ENCODE data around the gene CIZ1. TPM values are rescaled to one million over a fixed set of nuclear protein-coding genes. Genes with fewer than 3 reads are reported as not detected.

The CIZ1 gene
- total and polyA plus RNA-seq, 9 of the 15 experiments (the other 6 are each of a cell fraction or from before 2014, with no cell fraction given), result 6.6 to 329 (median 87.8) TPM

DNA sequence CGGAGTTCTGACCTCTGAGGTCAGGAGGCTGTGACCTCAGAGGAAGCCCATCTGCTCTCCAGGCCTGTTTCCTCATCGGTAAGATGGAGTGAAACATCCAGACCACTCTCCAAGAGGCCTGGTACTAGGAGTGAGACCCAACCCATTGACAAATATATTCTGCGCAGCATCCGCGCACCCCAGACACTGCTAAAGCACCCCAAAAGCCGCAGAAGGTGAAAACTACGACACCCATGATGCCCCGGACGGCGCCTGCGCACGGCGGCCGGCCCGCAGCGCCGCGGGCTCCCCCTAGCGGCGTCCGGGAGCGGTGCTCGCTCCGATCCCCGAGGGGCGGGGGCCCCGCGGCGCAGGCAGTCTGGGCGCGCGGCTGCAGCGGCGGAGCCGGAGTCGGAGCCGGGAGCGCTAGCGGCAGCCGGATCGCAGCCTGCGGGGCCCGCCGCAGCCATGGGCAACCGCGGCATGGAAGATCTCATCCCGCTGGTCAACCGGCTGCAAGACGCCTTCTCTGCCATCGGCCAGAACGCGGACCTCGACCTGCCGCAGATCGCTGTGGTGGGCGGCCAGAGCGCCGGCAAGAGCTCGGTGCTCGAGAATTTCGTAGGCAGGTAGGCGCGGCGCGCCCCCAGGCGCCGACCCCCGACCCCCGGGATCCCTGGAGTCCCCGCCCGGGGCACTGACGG, 11.8 kb upstream of the CIZ1 start, which contains the start of gene DNM1:
DNM1 (plus strand) TSS at position 356 of the 683 bp plus-strand sequence; CDS start at position 448, 92 bp downstream.
- FAIRE-seq (peak; percentile 88), ATAC-seq (peak; percentile 92), DNase-seq (ENCODE audit: extremely low read depth in 1 of 4, low spot score in 3 of 4) (peak; percentile 91 to 100 (median 100))
- Histone ChIP-seq H4K20me1 (replicated peaks; ENCODE audit: control insufficient read depth, insufficient read depth, low read length) (no peaks in the 10 kb centered on the region; the same call in none of the 2 replicates), H3K4me2 (ENCODE audit: insufficient read depth, low read length) (peak within 1 kb of the TSS; percentile 84), H3K79me2 (ENCODE audit: control insufficient read depth, insufficient read depth, low read length) (no peaks in the 10 kb centered on the region), H2AFZ (ENCODE audit: low read depth, low read length) (peak within 1 kb of the TSS; percentile 97), H3K4me1 (replicated peaks in 1 of 2; ENCODE audit: control insufficient read depth in 2 of 2, insufficient read depth in 2 of 2, low read length in 2 of 2) (peaks cover 19 to 36% of the 10 kb centered on the region in 2 experiments), H3K9ac (ENCODE audit: insufficient read depth in 1 of 2, low read depth in 2 of 2, low read length in 2 of 2) (peak within 1 kb of the TSS; percentile 47 to 97; a peak in 3 of 4 replicates), H3K9me1 (ENCODE audit: control insufficient read depth, insufficient read depth, low read length) (peaks cover 3% of the 10 kb centered on the region), H3K4me3 (peak within 1 kb of the TSS; percentile 55), H3K9me3 (replicated peaks; ENCODE audit: control insufficient read depth, insufficient read depth, low read depth, low read length) (no peaks in the 10 kb centered on the region), H3K27ac (ENCODE audit: extremely low read depth, low read depth, low read length) (peak within 1 kb of the TSS; percentile 20; the same call in 2 of the 3 replicates), H3K36me3 (ENCODE audit: control insufficient read depth, insufficient read depth, low read length) (0 out of 3 replicates have a peak, but pooled peaks cover under 1% of the 10 kb centered on the region), H3K27me3 (ENCODE audit: control insufficient read depth in 2 of 2, insufficient read depth in 2 of 2, low read length in 2 of 2) (no peaks in the 10 kb centered on the region)
- POLR2A ChIA-PET, result interaction anchor here (0.7 to 1.3 kb wide), 2 partner anchors 10 kb away, joined by 3 to 4 read pairs; no protein-coding TSS in a partner anchor
- CTCF ChIA-PET (ENCODE audit: low intra/inter-chr PET ratio), result interaction anchor here (0.6 to 0.8 kb wide), 4 partner anchors 9 to 1525 kb away, joined by 3 to 4 read pairs (median 3); no protein-coding TSS in a partner anchor
- BruUV-seq (replicated peaks), result no TSS peak
- intact Hi-C loops (cut with micrococcal nuclease), result loop anchor here (2.0 kb wide), 1 partner anchor 74 kb away; the partner anchor contains the start of genes GOLGA2 and SWI5
- under 1% methylated on average over 65 of the region's 72 CpGs for WGBS (ENCODE audit: insufficient coverage, low coverage, missing lambda C conversion rate)
- in situ Hi-C loops (cut with MboI), result no loop called here
- peak; percentile 55 for TF ChIP-seq HNRNPLL (IDR thresholded peaks at IDR 0.05; ENCODE audit: low read depth, low read length, poor library complexity, severe bottlenecking)
- no peak for TF ChIP-seq ETV5 (CRISPR knock-in tag; IDR thresholded peaks at IDR 0.05; ENCODE audit: low read depth)
- no peak for TF ChIP-seq NFXL1 (CRISPR knock-in tag; IDR thresholded peaks at IDR 0.05)
- peak; percentile 80 for TF ChIP-seq U2AF1 (optimal IDR thresholded peaks at IDR 0.05; ENCODE audit: low read depth, low read length)
- TF ChIP-seq MGA (IDR thresholded peaks at IDR 0.05), result no peak
- 0 out of 2 replicates have a peak, but pooled peaks have one; percentile 33 for TF ChIP-seq TCFL5 (CRISPR knock-in tag; conservative IDR thresholded peaks at IDR 0.05)
- TF ChIP-seq GATAD2A (IDR thresholded peaks at IDR 0.05), result no peak
- peak; percentile 55; the same call in 1 of the 2 replicates for TF ChIP-seq ZNF707 (CRISPR knock-in tag; conservative IDR thresholded peaks at IDR 0.05)
- no peak for TF ChIP-seq ZNF79 (CRISPR knock-in tag; IDR thresholded peaks at IDR 0.05; ENCODE audit: low read depth)
- TF ChIP-seq NCOA6 (IDR thresholded peaks at IDR 0.05), result no peak

Data from K562 (cell line).